GM19324 (cell line): ENCODE results near the gene NFKBIA.
"Not testable (repeated sequence)": the region's sequence is repeated elsewhere in the genome, so short reads cannot be mapped to it uniquely, and the experiment has no call there.

Experiments used
- ATAC-seq: cut with Tn5 transposase; IDR thresholded peaks from one replicate; pipeline ENCODE4 v1.9.1; 2021; ENCODE audit warnings: mild to moderate bottlenecking, moderate library complexity; ENCODE audit not compliant: unreplicated experiment, low FRiP score

The NFKBIA gene, protein sequence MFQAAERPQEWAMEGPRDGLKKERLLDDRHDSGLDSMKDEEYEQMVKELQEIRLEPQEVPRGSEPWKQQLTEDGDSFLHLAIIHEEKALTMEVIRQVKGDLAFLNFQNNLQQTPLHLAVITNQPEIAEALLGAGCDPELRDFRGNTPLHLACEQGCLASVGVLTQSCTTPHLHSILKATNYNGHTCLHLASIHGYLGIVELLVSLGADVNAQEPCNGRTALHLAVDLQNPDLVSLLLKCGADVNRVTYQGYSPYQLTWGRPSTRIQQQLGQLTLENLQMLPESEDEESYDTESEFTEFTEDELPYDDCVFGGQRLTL

DNA sequence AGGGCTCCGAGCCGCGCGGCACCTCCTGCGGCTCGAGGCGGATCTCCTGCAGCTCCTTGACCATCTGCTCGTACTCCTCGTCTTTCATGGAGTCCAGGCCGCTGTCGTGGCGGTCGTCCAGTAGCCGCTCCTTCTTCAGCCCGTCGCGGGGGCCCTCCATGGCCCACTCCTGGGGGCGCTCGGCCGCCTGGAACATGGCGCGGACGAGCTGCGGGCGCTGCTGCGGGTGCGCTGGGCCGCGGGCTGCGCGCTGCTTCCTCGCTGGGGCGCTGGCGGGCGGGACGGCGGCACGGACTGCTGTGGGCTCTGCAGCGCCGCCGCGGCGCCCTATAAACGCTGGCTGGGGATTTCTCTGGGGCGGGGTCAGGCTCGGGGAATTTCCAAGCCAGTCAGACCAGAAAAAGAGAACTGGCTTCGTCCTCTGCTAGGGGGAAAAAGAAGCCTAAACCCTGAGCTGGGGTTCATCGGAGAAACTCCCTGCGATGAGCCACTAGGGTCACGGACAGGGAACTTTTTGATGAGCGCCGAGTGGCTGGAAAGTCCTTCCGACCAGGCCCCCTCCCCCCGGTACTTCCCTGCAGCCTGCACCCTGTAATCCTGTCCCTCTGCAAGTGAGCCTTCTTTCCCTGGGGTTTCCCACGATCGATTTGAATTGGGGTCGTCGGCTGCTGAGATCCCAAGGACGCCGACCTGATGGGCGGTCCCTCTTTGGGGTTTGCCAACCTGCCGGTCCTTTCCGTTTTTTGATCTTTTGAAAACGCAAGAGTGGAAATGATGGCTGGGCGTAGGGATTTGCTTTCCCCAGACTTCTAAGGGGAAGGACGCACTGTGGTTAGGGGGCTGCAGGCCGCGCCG lies at the start of gene NFKBIA:
NFKBIA (minus strand) TSS at position 301 of the 855 bp plus-strand sequence; CDS start at position 196, 105 bp downstream.
- ATAC-seq, result peak; percentile 70

DNA sequence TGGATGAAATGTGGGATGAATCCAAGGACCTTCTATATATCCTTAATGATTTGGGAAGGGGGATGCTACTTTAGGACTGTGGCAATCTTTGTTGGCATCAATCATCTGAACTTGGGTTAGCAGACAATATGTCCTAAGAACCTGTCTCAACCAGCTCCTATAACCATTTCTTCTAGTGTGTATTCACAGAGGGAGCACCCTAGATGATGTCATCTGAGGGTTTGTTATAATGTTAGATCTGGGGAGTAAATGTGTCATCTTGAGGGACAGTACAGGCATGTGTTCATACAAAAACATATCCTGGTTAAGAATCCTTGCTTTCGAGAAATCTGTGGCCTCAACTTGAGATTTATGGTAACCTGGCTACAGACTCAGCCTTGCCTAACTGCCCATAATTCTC lies 41.9 kb upstream of the NFKBIA start:
- ATAC-seq, result no peak

DNA sequence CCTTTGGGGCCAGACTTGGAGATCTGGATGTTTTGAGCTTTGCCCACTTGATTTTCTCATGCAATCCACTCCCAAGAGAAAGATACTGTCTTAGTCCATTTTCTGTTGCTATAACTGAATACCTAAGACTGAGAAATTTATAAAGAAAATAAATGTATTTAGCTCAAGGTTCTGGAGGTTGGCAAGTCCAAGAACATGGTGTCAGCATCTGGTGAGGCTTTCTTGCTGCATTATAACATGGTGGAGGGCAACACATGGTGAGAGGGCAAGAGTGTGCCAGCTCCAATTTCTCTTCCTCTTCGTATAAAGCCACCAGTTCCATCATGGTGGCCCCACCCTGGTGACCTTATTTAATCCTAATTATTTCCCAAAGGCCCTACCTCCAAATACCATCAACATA lies 39.6 kb upstream of the NFKBIA start:
- ATAC-seq, result no peak

DNA sequence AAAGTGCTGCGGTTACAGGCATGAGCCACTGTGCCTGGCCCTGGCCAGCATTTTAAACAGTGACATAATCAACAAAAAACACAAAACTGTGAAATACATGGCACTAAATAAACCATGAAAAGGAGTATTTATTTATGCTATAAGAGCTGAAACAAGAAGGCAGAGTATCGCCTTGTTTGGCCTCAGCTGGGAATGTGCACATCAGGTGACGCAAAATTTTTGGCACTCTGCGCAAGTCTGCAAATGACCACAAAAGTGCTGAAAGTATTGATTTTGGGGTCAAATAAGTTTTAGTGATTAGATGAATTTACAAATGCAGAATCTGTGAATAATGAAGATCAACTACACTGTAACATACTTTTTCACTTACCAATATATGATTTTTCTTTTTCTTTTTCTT lies 36.6 kb upstream of the NFKBIA start:
- no peak for ATAC-seq

DNA sequence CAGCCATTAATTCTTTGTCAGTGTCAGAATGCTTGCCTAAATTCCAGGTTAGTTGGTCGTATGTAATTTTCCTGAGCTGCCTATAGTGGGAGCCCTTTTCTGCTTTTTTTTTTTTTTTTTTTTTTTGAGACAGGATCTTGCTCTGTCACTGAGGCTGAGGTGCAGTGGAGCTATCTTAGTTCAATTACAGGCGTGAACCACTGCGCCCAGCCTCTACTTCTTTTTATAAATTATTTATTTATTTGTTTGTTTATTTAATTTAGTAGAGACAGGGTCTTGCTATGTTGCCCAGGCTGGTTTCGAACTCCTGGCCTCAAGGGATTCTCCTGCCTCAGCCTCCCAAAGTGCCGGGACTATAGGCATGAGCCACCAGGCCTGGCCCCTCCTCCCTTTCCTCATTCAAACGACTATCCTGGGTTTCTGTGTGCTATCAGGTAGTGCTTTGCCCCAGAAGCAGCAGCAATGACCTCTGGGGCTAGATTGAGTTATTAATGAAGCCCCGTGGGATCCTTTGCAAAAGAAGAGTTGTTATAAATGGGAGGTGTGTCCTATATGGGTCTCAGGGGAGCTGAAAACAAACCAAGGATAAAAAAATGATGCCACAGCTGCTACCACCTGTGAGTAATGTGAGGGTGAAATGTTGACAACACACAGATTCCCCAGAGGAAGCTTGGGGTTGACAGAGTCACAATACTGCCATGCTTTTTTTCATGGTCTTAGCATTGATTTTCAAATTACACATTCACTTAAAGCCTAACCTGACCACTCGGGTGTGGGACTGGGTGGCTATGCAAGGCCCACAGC lies 34.6 kb upstream of the NFKBIA start:
- no peak for ATAC-seq

DNA sequence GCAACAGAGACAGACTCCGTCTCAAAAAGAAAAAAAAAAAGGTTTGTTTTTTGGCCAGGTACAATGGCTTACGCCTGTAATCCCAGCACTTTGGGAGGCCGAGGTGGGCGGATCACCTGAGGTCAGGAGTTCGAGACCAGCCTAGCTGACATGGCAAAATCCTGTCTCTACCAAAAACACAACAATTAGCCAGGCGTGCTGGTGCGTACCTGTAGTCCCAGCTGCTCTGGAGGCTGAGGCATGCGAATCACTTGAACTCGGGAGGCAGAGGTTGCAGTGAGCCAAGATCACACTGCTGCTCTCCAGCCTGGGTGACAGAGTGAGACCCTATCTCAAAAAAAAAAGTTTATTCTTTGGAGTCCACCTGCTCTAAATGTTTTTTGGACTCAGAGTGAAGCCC lies 33.9 kb upstream of the NFKBIA start:
- ATAC-seq, result not testable (repeated sequence)

DNA sequence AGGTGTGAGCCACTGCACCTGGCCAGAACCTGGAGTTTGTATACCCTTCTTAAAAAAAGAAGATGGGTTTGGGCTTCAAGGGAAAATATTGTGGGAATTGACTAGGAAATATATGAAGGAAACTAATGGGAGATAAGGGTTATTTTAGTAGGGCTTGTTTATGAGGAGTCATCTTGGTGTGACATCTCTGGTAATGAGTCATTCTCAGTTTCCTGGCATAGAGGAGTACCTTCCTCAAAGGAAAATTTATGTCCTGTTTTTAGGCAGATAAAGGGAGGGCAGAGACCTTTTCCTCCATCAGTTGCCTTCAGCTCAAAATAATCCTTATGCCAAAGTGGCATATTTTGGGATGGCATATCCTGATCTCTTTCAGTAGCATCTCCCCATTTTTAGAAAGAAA lies 30.6 kb upstream of the NFKBIA start:
- ATAC-seq, result no peak

DNA sequence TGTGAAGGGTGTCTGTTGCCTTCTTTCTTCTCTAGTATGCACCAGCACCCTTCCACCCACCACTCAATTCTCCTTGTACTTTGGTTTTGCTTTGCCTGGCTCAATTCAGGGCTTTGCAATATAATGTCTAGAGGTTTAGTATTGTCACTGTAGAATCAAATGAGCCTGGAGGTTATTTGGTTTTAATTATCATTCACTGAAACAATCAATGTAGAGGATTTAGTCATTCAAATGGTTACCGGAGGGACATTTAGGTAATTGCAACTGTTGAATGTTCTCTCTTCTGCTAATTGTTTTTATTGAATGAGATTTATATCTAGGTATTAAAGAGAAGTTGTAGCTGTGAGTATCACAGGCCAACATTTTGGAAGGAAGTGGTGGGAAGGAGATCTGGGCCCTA lies 29.3 kb upstream of the NFKBIA start:
- ATAC-seq, result no peak

DNA sequence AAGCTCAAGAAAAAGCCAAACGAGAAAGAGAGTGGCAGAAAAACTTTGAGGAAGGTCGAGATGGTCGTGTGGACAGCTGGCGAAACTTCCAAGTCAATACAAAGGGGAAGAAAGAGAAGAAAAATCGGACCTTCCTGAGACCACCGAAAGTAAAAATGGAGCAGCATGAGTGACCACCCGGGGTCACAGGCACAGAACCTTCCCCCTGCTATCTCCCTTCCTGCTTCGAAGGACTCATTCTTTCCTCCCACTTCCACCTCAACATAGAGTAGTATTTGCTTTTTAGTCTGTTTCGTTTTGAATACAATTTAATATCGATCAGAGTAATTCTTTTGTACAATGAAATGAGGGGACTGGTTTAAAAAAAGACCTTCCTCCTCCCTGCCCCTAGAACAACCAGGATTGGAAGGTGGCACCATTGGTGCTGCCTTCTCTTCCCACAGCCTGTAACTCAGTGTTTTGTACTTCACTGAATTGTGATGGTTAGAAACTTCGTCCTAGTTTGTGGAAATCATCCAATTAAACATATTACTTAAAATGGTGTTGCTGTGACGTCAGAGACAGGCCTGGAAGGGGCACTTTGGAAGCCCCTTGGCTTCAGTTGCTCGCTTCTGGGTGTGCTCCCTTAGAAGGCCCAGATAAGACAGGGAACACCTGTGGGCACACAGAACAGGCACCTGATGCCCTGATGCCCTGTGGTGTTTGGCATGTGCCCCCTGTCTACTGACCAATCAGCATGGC lies 26.1 kb upstream of the NFKBIA start:
- ATAC-seq, result no peak

DNA sequence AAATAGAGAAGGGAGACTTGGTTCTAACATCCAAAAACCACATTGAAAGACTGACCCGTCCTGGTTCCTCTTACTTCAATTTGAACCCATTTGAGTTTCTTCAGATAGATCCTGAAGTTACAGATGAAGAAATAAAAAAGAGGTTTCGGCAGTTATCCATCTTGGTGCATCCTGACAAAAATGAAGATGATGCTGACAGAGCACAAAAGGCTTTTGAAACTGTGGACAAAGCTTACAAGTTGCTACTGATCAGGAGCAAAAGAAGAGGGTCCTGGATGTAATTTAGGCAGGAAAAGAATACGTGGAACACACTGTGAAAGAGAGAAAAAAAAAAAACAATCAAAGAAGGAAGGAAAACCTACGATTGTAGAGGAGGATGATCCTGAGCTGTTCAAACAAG lies 25.4 kb upstream of the NFKBIA start:
- no peak for ATAC-seq

DNA sequence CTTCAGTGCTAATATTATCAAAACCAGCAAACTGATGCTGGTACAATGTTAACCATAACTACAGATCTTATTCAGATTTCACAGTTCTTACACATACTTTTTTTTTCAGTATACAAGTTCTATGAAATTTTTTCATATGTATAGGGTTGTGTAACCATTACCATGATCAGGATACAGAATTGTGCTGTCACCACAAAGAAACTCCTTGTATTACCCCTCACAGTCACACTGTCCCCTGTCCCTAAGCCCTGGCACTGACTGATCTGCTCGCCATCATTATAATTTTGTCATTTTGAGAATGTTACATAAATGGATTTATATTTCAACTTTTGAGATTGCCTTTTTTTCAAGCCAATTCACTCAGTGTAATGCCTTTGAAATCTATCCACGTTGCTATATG lies 21.3 kb upstream of the NFKBIA start:
- ATAC-seq, result no peak

DNA sequence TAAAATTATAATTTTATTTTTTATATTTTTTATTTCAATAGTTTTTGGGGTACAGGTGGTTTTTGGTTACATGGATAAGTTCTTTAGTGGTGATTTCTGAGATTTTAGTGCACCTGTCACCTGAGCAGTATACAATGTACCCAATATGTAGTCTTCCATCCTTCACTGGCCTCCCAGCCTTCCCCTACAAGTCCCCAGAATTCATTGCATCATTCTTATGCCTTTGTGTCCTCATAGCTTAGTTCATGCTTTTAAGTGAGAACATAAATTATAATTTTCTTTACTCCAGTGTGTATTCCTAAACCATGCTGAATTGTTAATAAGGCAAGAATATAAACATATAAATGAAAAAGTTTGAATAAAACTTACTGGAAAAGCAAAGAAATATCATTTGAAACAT lies 19.1 kb upstream of the NFKBIA start:
- no peak for ATAC-seq

DNA sequence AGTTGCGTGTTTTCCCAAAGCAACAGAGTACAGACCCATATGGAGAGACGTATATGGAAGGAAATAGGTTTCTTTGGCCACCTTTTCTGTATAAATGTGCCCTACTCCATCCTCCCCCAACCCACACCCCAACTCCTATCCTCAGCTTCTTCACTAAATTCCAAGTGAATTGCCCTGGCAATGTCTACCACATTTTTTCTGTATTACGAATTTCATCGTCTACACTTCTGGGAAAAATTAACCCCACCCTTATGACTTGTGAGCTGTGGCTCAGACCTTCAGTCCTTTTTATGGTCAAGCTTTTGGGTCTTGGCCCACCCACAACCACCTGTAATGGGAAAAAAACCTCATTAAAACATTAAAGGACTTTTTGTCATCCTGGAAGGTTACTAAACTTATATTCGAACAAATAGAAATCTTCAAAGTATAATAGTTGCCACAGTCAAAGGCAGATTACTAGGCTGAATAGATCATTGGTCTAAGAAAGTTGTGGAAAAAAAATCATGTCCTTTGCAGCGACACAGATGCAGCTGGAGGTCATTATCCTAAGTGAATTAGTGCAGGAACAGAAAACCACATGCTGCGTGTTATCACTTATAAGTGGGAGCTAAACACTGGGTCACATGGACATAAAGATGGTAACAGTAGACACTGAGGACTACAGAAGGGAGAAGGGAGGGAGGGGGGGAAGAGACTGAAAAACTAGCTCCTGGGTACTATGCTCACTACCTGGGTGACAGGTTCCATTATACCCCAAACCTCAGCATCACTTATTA lies 15.7 kb upstream of the NFKBIA start:
- ATAC-seq, result no peak

DNA sequence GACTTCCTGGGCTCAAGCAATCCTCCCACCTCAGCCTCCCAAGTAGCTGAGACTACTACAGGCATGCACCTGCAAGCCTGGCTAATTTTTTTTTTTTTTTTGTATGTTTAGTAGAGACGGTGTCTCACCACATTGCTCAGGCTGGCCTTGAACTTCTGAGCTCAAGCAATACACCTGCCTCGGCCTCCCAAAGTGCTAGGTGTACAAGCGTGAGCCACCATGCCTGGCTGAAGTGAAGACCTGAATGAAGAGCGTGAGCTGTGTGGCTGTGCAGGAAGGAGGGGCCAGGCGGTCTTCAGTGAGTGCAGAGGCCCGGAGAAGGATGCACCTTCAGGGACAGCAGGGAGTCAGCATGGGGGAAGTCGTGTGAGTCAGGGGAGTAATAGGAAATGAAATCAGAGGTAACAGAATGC lies 14.9 kb upstream of the NFKBIA start:
- ATAC-seq, result no peak

DNA sequence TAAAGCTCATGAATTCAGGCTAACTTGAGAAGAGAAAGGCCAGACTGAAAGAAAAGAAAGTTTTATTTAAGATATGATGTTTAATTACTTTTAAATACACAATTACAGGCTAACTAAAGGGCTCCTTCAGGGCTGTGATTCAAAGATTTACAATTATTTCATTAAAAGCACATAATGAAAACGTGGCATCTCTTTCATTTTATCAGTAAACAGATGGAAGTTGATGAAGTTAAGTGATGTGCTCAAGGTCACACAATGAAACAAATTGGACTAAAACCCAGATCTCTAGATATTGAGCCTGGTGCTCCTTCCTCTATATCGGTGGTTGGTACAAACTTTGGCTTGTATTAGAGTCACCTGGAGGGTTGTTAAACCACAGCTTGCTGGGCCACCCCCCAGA lies 13.5 kb upstream of the NFKBIA start:
- no peak for ATAC-seq

DNA sequence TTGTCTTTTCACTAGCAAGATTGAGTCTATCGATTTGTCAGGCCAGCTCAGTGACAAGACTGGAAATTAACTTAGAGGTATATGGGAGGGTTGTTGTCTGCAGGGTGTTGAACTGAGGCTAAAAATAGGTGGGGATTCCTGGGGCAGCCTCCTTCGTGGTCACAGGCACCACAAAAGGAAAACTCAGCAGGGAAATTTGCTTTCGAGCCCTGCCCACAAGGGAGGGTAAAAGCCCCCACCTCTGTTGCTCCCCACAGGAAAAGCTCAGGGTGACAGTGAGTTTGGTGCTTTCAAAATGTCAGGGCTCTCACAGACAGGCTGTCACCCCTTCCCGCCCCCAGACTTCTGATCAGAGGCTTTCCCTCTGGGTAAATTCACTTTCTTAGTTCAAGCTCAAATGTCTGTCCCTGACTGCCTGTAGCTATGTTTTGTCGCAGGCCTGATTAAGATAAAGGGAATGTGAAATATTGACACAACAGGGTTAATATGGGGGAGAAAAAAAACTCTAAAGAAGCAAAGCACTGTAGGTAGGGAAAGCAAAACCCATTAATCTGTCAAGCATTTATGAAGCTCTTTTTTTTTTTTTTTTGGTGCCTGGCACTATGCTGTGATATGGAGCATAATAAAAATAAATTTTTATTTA lies 11.7 kb upstream of the NFKBIA start:
- ATAC-seq, result peak; percentile 42

DNA sequence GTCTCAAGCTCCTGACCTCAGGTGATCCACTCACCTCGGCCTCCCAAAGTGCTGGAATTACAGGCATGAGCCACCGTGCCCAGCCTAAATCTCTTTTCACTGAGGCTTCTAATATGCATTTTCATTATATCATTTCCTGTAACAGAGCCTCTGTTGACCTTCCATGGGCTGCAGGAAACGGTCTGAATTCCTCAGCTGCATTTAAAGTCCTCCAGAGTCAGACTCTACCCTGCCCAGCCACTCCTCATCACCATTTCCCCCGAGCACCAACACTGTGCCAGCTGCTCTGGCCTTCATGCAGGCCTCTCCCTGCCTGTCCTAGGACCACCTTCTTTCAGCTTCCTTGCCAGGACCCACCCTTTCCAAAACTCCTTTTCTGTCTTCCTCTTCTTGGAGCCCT lies 9.8 kb upstream of the NFKBIA start:
- no peak for ATAC-seq

DNA sequence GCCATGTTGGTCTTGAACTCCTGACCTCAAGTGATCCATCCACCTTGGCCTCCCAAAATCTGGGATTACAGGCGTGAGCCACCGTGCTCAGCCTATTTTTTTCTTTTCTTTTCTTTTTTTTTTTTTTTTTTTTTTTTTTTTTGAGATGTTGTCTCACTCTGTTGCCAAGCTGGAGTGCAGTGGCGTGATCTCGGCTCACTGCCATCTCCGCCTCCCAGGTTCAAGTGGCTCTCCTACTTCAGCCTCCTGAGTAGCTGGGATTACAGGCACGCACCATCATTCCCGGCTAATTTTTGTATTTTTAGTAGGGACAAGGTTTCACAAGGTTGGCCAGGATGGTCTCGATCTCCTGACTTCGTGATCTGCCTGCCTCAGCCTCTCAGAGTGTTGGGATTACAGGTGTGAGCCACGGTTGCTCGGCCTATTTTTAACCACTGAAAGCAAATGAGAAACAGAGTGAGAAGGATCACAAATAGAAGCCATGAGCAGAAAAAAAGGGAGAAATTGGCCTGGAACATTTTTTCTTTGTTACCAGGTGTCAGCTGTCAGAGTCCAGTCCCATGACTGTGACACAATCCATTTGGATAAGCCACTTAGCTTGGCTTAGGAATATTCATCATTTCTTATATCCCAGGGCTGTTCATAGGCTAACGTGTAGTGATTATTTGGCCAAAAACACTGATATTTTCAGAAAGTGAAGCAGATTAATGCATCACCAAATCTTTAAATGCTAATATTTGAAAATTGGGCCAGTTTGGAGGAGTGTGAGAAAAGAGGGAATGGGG lies 7.9 kb upstream of the NFKBIA start:
- no peak for ATAC-seq
